A549 (cell line): ENCODE results near the gene KIAA1191.

Source experiments
- TP53 ChIP-seq: fragments of 250-450 bp; sonication (Bioruptor Pico); IDR thresholded peaks from 2 replicates; pipeline ENCODE4 v1.5.0; 2021; ENCODE audit warnings: mild to moderate bottlenecking, moderate library complexity
- TF ChIP-seq, protein P1 (sequence below): fragments of >200 bp; sonication (Bioruptor Twin); formaldehyde crosslinking; IDR thresholded peaks from 3 replicates; pipeline ENCODE4 v1.5.1; 2016
- TF ChIP-seq, protein P2 (sequence below): fragments of 150-350 bp; IDR thresholded peaks from 2 replicates; pipeline ENCODE4 v1.6.1; 2014; ENCODE audit warnings: low read depth, mild to moderate bottlenecking, low read length

DNA sequence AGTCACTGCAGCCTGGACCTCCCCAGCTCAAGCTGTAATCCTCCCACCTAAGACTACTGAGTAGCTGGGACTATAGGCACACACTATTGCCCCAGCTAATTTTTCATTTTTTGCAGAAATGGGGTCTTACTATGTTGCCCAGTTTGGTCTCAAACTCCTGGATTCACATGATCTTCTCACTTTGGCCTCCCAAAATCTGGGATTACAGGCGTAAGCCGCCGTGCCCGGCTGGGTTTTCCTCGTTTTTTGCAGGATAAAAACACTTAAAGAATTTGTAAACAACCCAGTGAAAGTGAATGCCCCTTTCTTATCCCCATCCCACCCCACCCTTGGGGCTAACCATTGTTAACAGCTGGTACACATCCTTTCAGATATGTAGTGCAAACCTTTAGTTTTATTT is 47.0 kb upstream of the KIAA1191 start:
- no peak for TF ChIP-seq TP53 (CRISPR knock-in tag)
- TF ChIP-seq, protein P1, sequence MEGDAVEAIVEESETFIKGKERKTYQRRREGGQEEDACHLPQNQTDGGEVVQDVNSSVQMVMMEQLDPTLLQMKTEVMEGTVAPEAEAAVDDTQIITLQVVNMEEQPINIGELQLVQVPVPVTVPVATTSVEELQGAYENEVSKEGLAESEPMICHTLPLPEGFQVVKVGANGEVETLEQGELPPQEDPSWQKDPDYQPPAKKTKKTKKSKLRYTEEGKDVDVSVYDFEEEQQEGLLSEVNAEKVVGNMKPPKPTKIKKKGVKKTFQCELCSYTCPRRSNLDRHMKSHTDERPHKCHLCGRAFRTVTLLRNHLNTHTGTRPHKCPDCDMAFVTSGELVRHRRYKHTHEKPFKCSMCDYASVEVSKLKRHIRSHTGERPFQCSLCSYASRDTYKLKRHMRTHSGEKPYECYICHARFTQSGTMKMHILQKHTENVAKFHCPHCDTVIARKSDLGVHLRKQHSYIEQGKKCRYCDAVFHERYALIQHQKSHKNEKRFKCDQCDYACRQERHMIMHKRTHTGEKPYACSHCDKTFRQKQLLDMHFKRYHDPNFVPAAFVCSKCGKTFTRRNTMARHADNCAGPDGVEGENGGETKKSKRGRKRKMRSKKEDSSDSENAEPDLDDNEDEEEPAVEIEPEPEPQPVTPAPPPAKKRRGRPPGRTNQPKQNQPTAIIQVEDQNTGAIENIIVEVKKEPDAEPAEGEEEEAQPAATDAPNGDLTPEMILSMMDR = no peak
- TF ChIP-seq, protein P2, sequence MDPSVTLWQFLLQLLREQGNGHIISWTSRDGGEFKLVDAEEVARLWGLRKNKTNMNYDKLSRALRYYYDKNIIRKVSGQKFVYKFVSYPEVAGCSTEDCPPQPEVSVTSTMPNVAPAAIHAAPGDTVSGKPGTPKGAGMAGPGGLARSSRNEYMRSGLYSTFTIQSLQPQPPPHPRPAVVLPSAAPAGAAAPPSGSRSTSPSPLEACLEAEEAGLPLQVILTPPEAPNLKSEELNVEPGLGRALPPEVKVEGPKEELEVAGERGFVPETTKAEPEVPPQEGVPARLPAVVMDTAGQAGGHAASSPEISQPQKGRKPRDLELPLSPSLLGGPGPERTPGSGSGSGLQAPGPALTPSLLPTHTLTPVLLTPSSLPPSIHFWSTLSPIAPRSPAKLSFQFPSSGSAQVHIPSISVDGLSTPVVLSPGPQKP = no peak
